ENCODE measurements around the gene SORCS2.

Gene SORCS2

DNA sequence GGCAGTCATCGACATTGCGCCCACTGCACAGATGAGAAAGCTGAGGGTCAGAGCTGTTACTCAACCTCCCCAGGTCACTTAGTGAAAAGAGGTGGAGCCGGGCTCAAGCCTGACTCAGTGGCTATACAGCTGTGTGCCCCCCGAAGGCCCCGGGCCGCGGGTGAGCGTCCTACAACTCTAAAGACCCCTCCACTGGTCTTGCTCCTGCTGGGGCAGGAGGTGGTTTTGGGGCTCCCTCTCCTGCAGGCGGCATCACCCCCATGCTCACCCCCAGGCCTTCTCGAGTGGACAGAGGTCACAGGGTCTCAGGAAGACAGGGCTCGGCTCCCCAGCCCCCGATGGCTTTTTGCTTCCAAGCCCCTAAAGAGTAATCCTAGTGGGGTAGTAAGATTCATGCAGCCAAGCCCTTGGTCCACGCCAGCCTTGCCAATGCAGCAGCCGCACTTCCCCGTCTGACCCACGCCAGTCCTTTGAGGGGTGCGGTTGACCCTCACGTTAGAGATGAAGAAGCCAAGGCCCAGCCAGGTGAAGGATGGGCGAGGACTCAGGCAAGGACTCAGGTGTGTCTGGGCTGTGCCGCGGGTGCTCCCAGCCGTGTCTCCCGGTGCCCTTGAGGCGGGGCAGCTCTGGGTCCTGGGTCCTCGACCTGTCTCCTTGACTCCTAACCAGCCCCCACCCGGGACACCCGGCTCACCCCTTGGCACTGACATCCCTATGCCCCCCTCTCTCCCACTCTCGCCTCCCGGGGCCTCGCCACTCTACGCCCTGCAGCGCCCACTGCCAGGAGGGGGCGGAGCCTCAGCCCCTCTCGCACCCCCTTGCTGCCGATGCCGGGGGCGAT lies 547.0 kb downstream of the SORCS2 start:
- peaks cover 4% of the 10 kb centered on the region for H3K4me1 ChIP-seq (ENCODE audit: control insufficient read depth, insufficient read depth, low read length)
- no peak overlapping the region for H3K27ac ChIP-seq (ENCODE audit: low read length)
- no peaks in the 10 kb centered on the region for H3K36me3 ChIP-seq (ENCODE audit: control insufficient read depth in 2 of 2, insufficient read depth in 2 of 2, low read length in 2 of 2)
- no peak overlapping the region for H3K9ac ChIP-seq (ENCODE audit: low read length in 2 of 2)
- no peaks in the 10 kb centered on the region for H3K27me3 ChIP-seq (ENCODE audit: control insufficient read depth in 1 of 2, insufficient read depth in 2 of 2, low read length in 2 of 2)
- no peak overlapping the region for H3K4me3 ChIP-seq (ENCODE audit: low read length in 2 of 2)
- H3K9me3 ChIP-seq (ENCODE audit: control insufficient read depth in 2 of 2, low read length in 2 of 2): peaks cover 0 to 3% of the 10 kb centered on the region in 2 donors

DNA sequence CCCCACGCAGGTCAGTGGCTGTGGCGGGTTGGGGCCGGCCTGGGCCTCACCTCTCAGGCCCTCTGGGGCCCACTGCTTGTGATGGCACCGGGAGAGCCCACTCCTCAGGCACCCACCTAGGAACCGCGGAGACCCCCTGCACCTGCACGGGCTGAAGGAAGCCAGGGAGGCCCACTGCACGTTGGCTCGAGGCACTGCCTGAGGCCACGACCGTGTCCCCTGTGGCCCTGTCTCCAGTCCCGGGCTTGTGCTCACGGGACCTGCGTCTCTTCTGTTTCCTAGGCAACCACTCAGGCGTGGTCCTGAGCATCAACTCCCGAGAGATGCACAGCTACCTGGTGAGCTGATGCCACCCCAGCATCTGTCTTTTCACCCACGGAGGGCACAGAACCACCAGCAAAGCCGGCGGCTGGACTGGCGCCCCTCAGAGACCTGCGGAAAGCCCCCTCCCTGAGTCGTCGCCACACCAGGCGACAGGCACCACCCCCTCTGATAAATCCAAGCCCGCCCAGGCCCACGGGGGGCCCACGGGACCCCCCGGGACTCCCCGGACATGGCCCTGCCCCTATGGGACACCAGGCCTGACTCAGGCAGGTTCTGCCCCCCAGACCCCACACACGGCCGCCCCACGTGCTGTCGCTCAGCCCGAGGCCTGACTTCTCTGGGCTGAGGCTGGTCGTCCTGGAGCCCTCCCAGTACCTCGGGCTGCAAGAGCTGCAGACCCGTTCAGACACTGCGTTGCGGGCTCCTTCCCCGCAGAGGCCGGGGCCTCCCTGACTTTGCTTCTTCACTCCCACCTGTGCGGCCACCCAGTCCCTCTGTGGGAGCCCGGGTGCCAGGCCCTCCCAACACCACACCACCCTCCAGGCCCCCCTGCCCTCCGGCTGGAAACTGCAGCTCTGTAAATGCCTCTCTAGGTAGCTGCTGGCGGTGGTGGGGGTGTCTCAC lies 547.9 kb downstream of the SORCS2 start:
- peaks cover 0 to 3% of the 10 kb centered on the region in 2 donors for H3K9me3 ChIP-seq (ENCODE audit: control insufficient read depth in 2 of 2, low read length in 2 of 2)
- no peaks in the 10 kb centered on the region for H3K27me3 ChIP-seq (ENCODE audit: control insufficient read depth in 1 of 2, insufficient read depth in 2 of 2, low read length in 2 of 2)
- no peak overlapping the region for H3K27ac ChIP-seq (ENCODE audit: low read length)
- no peak overlapping the region for H3K4me3 ChIP-seq (ENCODE audit: low read length in 2 of 2)
- H3K9ac ChIP-seq (ENCODE audit: low read length in 2 of 2): no peak overlapping the region
- no peaks in the 10 kb centered on the region for H3K36me3 ChIP-seq (ENCODE audit: control insufficient read depth in 2 of 2, insufficient read depth in 2 of 2, low read length in 2 of 2)
- peaks cover 4% of the 10 kb centered on the region for H3K4me1 ChIP-seq (ENCODE audit: control insufficient read depth, insufficient read depth, low read length)

DNA sequence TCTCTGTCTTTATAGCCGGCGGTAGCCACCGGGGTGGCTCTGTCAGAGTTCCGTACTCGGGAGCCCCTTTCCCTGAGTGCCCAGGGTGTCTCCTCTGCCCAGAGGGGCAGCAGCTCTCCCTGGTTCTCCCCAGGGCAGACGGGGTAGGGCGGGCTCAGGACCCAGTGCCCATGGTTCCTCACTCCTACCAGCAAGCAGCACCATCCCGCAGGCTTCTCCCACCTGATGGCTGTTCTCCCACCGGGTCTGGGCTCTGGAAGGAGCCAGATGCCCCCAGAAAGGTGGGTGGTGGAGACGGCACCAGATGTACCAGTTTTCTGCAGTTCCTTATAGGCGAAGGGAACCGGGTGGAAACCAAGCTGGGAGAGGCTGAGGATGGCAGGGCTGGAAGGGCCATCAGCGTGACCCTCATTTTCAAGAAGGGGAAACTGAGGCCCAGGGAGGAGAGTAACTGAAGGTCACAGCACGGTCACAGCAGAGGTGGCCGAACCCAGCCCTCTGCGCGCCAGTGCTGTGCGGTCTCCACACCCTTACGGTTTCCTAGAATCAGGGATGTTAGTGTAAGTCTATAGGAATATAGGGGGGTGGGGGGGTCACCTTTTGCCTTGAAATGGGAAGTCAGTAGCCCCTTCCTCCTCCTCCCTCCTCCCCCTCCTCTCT lies 548.7 kb downstream of the SORCS2 start:
- H3K36me3 ChIP-seq (ENCODE audit: control insufficient read depth in 2 of 2, insufficient read depth in 2 of 2, low read length in 2 of 2): no peaks in the 10 kb centered on the region
- H3K27ac ChIP-seq (ENCODE audit: low read length): no peak overlapping the region
- H3K4me3 ChIP-seq (ENCODE audit: low read length in 2 of 2): no peak overlapping the region
- peaks cover 0 to 3% of the 10 kb centered on the region in 2 donors for H3K9me3 ChIP-seq (ENCODE audit: control insufficient read depth in 2 of 2, low read length in 2 of 2)
- H3K27me3 ChIP-seq (ENCODE audit: control insufficient read depth in 1 of 2, insufficient read depth in 2 of 2, low read length in 2 of 2): no peaks in the 10 kb centered on the region
- H3K4me1 ChIP-seq (ENCODE audit: control insufficient read depth, insufficient read depth, low read length): peaks cover 4% of the 10 kb centered on the region
- no peak overlapping the region for H3K9ac ChIP-seq (ENCODE audit: low read length in 2 of 2)

DNA sequence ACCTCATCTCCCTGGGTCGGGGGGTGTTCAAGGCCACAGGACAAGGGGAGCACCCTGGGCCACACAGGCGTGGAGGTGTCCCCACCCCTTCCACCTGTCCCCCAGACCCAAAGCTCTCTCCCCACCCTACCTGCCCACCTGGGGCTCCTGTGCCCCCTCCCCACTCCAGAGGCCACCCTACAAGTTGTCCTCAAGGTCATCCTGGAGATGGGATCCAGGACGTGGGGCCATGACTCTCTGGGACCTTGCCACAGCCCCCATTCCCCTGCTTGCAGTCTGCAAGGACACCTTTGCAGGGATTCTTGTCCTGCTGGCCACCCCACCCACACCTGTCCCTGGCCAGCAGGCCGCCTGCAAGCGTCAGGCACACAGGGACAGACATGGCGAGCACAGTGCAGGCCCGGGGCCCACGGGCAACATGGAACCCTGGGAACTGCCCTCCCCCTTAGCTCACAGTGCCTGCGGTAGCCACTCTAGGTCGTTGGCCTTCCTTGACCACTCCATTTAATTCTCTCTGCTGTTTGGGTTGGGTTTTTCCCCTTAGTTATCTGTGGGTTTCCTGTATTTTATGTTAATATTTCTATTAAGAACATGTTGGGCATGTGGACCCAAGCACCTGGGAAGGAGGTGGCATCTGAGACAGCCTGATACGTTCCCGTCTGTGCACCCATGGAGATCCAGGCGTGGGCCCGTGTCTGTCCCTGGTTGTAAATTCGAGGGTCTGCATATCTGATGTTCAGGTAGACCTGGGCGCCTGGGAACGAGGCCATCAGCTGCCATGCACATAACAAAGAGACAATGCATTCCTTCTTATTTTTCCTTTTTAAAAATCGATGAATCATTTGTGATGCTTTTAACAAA lies 549.8 kb downstream of the SORCS2 start:
- no peaks in the 10 kb centered on the region for H3K27me3 ChIP-seq (ENCODE audit: control insufficient read depth in 1 of 2, insufficient read depth in 2 of 2, low read length in 2 of 2)
- H3K36me3 ChIP-seq (ENCODE audit: control insufficient read depth in 2 of 2, insufficient read depth in 2 of 2, low read length in 2 of 2): no peaks in the 10 kb centered on the region
- H3K9ac ChIP-seq (ENCODE audit: low read length in 2 of 2): no peak overlapping the region
- no peak overlapping the region for H3K4me3 ChIP-seq (ENCODE audit: low read length in 2 of 2)
- H3K27ac ChIP-seq (ENCODE audit: low read length): no peak overlapping the region
- peaks cover 4% of the 10 kb centered on the region for H3K4me1 ChIP-seq (ENCODE audit: control insufficient read depth, insufficient read depth, low read length)
- H3K9me3 ChIP-seq (ENCODE audit: control insufficient read depth in 2 of 2, low read length in 2 of 2): peaks cover 0 to 3% of the 10 kb centered on the region in 2 donors

DNA sequence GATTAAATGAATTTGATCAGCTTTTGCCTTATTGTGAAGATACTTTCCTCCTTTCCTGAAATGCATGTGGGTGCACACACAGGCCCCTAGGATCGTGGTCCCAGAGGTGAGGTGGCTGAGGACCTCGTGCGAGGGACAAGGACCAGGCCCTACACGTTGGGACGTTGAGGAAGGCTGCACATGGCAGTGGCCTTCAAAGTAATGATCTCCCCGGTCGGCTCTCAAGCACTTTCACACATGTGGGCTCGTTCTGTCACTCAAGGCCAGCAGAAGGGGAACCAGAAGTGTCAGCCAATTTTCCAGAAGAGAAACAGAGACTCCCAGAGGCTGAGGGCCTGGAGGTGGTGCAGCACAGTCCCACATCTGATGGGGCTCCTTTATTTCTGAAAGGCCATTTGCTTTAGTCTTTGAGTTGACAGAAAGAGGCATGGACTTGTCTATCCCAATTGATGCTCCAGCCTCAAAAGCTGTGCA lies 550.5 kb downstream of the SORCS2 start:
- H3K36me3 ChIP-seq (ENCODE audit: control insufficient read depth in 2 of 2, insufficient read depth in 2 of 2, low read length in 2 of 2): no peaks in the 10 kb centered on the region
- no peak overlapping the region for H3K27ac ChIP-seq (ENCODE audit: low read length)
- no peaks in the 10 kb centered on the region for H3K27me3 ChIP-seq (ENCODE audit: control insufficient read depth in 1 of 2, insufficient read depth in 2 of 2, low read length in 2 of 2)
- H3K4me3 ChIP-seq (ENCODE audit: low read length in 2 of 2): no peak overlapping the region
- H3K9ac ChIP-seq (ENCODE audit: low read length in 2 of 2): no peak overlapping the region
- H3K4me1 ChIP-seq (ENCODE audit: control insufficient read depth, insufficient read depth, low read length): peaks cover 4% of the 10 kb centered on the region
- peaks cover 0 to 2% of the 10 kb centered on the region in 2 donors for H3K9me3 ChIP-seq (ENCODE audit: control insufficient read depth in 2 of 2, low read length in 2 of 2)

DNA sequence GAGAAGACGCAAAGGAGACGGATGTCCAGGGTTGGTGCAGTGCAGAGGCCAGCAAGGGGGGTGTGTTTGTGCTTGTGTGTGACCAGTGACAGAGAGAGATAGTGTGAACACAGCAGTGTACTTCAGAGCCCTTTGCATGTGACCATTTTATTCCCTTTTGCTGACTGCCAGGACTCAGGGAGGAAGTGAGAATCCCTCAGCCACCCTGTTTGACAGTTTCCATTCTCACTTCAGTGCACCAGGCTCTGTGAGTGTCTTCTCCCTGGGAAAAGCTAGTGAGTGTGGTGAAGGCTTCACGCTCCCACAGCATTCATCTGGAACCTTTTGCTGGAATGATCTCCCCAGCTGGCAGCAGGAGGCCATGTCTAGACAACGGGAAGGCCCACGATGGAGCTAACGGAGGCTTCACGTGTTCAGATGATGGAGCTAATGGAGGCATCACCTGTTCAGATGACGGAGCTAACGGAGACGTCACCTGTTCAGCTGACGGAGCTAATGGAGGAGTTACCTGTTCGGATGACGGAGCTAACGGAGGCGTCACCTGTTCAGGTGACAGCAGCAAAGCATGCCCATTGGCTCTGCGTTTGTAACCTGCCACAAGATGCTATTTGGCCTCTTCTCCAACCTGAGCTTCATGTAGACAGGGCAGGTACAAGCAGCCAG lies 551.9 kb downstream of the SORCS2 start:
- Histone ChIP-seq H3K4me3 (ENCODE audit: low read length in 2 of 2) (no peak overlapping the region), H3K9me3 (ENCODE audit: control insufficient read depth in 2 of 2, low read length in 2 of 2) (no peaks in the 10 kb centered on the region)

DNA sequence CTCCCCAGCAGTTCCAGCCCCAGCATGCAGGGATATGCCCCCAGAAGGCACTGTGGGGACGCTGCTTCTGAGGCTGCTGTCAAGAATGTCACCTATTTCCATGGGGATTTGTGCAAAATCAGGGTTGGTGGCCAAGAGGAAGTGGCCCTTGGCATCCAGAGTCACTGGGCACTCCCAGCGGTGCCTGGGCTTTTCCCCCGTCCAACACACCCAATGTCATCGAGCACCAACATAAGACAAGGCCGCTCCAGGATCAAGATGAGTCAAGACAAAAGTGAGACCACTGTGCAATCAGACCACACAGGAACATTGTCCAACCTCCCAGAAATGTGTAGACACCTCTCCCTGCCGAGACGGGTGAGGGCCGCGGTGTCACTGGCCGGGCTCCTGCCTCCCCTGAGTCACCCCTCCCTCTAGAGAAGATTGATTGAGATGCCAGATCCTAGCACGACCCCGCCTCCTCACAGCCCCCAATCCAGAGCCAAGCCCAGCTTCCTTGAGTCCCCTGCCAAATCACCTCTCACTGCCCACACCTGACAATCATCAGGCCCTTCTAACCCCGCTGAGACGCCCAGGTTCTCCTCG lies 553.1 kb downstream of the SORCS2 start:
- peaks cover 4% of the 10 kb centered on the region for H3K4me1 ChIP-seq (ENCODE audit: control insufficient read depth, insufficient read depth, low read length)
- H3K9me3 ChIP-seq (ENCODE audit: control insufficient read depth in 2 of 2, low read length in 2 of 2): no peaks in the 10 kb centered on the region
- H3K27ac ChIP-seq (ENCODE audit: low read length): no peak overlapping the region
- H3K9ac ChIP-seq (ENCODE audit: low read length in 2 of 2): no peak overlapping the region
- H3K4me3 ChIP-seq (ENCODE audit: low read length in 2 of 2): no peak overlapping the region
- H3K27me3 ChIP-seq (ENCODE audit: control insufficient read depth in 1 of 2, insufficient read depth in 2 of 2, low read length in 2 of 2): no peaks in the 10 kb centered on the region
- H3K36me3 ChIP-seq (ENCODE audit: control insufficient read depth in 2 of 2, insufficient read depth in 2 of 2, low read length in 2 of 2): no peaks in the 10 kb centered on the region

More for the DNA sequence above, 551.9 kb downstream of the SORCS2 start:
- no peak overlapping the region for H3K27ac ChIP-seq (ENCODE audit: low read length)
- no peaks in the 10 kb centered on the region for H3K27me3 ChIP-seq (ENCODE audit: control insufficient read depth in 1 of 2, insufficient read depth in 2 of 2, low read length in 2 of 2)
- H3K9ac ChIP-seq (ENCODE audit: low read length in 2 of 2): no peak overlapping the region
- H3K4me1 ChIP-seq (ENCODE audit: control insufficient read depth, insufficient read depth, low read length): peaks cover 4% of the 10 kb centered on the region
- H3K36me3 ChIP-seq (ENCODE audit: control insufficient read depth in 2 of 2, insufficient read depth in 2 of 2, low read length in 2 of 2): no peaks in the 10 kb centered on the region

DNA sequence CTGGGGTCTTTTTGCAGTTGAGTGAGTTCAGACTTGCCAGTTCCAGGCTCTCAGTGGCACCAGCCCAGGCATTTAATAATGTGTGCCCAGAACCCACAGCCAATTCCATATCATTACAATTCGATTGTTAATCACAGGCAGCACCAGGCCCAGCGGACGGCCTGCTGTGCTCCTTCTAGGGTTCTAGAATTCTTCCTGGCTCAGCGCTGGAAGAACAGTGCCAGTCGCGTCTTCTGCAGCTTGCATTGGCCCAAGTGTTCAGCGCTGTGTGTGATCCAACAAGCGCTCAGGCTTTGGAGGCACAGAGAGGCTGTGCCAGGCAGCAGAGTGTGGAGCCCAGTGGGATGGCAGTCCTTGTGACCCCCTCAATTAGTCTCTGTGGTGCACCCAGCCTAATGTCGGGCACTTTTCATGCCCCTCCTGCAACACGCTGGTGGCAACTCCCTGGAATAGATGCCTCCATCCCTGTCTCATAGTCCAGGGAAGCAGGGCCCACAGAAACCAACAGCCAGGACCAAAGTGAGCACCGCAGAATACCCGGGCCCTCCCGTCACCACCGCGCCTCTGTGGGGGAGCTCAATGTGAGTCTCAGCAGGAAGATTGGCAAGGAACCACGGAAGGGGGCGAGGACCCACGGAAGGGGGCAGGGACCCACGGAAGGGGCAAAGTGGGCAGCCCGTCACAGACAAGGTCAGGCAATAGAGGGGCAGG lies 554.2 kb downstream of the SORCS2 start:
- H3K27ac ChIP-seq (ENCODE audit: low read length): no peak overlapping the region
- H3K27me3 ChIP-seq (ENCODE audit: control insufficient read depth in 1 of 2, insufficient read depth in 2 of 2, low read length in 2 of 2): no peaks in the 10 kb centered on the region
- no peaks in the 10 kb centered on the region for H3K9me3 ChIP-seq (ENCODE audit: control insufficient read depth in 2 of 2, low read length in 2 of 2)
- H3K4me1 ChIP-seq (ENCODE audit: control insufficient read depth, insufficient read depth, low read length): peaks cover 4% of the 10 kb centered on the region
- no peak overlapping the region for H3K9ac ChIP-seq (ENCODE audit: low read length in 2 of 2)
- peaks cover 0 to 3% of the 10 kb centered on the region in 2 donors for H3K36me3 ChIP-seq (ENCODE audit: control insufficient read depth in 2 of 2, insufficient read depth in 2 of 2, low read length in 2 of 2)
- no peak overlapping the region for H3K4me3 ChIP-seq (ENCODE audit: low read length in 2 of 2)

DNA sequence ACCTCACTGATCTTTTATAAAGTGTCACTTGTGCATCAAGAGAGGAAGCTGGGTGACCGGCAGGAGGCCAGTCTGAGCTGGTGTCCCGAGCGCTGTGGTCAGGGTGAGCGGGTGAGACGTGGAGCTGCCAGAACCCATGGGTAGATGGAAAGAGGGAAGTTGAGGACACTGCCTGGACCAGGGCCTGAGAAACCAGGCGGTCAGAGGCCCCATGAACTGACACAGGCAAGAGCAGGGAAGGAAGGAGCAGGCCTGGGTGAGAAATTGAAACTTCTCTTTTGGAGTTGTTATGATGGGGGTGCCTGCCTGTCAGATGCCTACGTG lies 554.7 kb downstream of the SORCS2 start:
- Histone ChIP-seq H3K4me1 (ENCODE audit: control insufficient read depth, insufficient read depth, low read length) (peaks cover 4% of the 10 kb centered on the region), H3K27me3 (ENCODE audit: control insufficient read depth in 1 of 2, insufficient read depth in 2 of 2, low read length in 2 of 2) (no peaks in the 10 kb centered on the region), H3K27ac (ENCODE audit: low read length) (no peak overlapping the region), H3K36me3 (ENCODE audit: control insufficient read depth in 2 of 2, insufficient read depth in 2 of 2, low read length in 2 of 2) (peaks cover 0 to 3% of the 10 kb centered on the region in 2 donors), H3K4me3 (ENCODE audit: low read length in 2 of 2) (no peak overlapping the region), H3K9me3 (ENCODE audit: control insufficient read depth in 2 of 2, low read length in 2 of 2) (no peaks in the 10 kb centered on the region), H3K9ac (ENCODE audit: low read length in 2 of 2) (no peak overlapping the region)

Data from stomach smooth muscle (tissue), 2 donors.